HG02610 (cell line): Measurements from ENCODE around the gene TLE7.

Experiments used
- ATAC-seq: cut with Tn5 transposase; IDR thresholded peaks from one replicate; pipeline ENCODE4 v1.9.1; 2021; ENCODE audit warnings: mild to moderate bottlenecking, moderate library complexity; ENCODE audit not compliant: unreplicated experiment

Gene TLE7

DNA sequence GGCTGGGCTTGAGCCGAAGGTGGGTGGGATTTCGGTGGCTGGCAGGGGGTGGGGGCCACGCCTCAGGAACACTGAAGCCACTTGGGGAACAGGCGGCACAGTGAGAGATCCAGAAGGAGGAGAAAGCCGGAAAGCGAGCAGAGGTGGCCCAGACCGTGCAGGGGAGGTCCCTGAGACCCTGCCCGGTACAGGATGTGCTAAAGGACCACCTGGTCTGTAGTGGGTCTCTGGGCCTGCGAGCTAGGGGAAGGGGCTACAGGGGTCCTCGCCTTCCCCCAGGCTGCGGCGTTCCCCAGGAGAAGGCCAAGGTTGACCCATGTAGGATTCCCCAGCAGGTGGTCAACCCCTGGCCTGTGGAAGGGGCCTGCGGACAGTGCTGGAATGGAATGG is at the start of gene TLE7:
Gene TLE7, minus strand, starts transcription at position 4 of the 390 bp plus-strand sequence. CDS start 8,730 bp downstream, outside the sequence.
- ATAC-seq: no peak

DNA sequence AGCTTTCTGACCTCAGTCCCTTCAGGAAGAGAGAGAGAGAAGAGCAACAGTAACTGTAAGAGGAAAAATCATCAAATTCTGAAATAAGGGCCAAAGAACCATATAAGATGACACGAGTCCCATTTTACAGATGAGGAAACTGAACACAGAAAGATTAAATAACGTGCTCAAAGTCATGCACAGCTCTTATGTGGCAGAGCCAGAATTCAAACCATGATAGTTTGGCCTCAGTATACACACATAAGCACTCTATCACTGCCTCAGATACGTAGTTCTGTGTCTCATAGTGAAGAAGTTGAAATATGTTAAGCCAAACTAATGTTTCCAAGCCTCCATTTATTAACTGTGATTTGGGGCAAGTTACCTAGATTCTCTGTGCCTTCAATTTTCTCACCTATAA is 49.2 kb upstream of the TLE7 start:
- ATAC-seq: no peak

- ATAC-seq: no peak
Measured at GRCh38 chr16:71490361-71490760, 48.5 kb upstream of the TLE7 start.

DNA sequence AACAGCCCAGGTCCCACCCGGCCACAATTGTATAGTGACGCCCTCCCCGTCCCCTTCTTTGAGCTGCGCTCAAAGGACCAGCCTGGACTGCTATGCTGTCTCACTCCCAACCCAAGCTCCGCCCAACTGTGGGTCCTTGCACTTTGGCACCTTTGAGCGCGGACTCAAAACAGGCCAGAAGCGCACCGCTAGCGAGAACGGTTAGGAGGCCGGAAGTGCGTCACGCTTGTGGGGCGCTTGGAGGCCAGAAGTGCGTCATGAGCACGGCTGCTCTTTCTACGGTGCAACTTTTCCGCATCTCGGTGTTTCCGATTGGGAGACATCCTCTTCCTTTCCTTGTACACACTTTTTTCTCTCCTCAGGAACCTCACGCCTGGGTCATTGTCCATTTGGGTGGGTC is 47.3 kb upstream of the TLE7 start, which contains the start of gene ZNF19:
Gene ZNF19, minus strand, starts transcription at position 203 of the 400 bp plus-strand sequence. CDS start 7,210 bp downstream, outside the sequence.
- no peak for ATAC-seq

DNA sequence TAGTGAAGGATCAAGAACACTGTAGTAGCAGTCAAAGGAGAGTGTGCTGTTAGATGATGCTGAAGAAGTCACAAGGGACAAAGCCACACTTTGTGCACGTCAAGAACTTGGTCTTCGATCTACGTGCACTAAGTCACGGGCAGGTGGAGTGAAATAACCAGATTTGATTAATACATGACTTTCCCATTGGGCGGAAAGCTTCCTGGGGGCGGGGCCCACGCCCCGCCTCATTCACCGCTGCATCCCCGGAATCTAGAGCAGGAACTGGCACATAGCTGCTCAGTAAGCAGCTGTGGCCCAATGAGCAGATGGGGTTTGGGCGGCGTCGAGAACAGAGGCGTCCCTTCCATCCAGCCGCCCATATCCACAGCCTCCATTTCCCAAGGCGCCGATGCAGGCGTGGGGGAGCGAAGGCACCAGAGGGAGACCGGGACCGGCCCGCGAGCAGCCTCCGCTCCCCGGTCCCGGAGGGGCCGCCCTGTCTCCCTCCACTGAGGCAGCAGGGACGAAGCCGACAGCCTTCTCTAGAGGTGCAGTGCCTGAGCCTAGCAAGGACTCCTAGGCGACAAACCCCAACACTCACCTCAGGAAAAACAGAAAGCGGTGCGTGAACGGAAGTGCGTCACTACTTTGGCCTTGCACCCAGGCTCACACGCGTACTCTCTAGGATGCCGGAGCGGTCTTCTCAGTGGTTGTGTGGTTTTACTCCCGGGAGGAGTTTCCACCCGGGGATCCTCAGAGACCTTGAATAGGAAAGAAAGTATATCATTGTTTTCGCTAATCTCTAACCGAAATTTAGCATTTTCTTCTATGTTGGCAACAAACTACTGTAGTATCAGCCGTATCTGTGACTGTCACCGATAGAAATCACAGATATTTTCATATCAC is 42.4 kb upstream of the TLE7 start:
- ATAC-seq: peak; percentile 89

DNA sequence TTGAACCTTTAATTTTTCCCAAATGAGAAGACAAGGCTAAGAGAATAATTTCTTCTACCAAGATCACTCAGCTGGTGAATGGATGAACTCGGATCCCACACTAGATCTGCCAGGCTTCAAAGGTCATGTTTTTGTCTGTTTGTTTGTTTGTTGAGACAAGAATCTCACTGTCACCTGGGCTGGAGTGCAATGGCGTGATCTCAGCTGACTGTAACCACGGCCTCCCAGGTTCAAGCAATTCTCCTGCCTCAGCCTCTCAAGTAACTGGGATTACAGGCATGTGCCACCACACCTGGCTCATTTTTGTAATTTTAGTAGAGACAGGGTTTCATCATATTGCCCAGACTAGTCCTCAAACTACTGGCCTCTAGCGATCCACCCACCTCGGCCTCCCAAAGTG is 40.7 kb upstream of the TLE7 start:
- no peak for ATAC-seq

DNA sequence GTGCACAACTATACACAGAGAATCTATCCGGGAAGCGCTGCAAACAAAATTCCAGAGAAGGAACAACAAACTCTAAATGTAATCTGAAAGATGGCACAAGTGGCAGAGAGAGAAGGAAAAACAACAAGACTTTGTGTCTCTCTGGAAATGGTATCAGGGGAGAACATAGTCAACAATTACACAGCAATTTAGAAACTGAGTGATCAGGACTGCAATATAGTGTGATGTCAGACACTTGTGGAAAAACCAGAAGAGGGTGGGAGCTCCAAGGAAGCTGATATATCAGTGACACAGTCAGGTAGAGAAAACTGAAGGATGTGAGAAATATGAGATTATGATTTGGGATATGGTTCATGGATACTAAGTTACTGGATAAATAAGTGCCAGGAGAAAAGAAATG is 39.1 kb upstream of the TLE7 start:
- ATAC-seq: no peak

DNA sequence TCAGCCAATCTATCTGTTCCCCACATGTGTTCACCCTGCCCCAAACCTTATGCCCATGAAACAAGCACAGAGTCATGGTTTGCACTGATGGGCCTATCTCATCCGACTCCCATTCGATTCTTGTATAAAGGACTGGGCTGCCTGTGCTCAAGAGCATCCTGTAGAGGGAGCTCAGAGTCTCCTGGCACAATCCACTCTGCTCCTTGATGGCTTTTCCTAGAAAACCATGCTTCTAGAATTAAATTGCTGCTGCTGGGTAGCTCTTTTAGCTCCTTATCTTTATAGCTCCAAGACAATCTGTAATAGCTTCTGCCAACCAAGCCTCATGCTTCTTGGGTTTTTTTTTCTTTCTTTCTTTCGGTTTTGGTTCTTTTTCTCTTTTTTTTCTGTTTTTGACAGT is 37.6 kb upstream of the TLE7 start:
- ATAC-seq: no peak

- ATAC-seq: no peak
Measured at GRCh38 chr16:71476457-71477124, 34.7 kb upstream of the TLE7 start.

DNA sequence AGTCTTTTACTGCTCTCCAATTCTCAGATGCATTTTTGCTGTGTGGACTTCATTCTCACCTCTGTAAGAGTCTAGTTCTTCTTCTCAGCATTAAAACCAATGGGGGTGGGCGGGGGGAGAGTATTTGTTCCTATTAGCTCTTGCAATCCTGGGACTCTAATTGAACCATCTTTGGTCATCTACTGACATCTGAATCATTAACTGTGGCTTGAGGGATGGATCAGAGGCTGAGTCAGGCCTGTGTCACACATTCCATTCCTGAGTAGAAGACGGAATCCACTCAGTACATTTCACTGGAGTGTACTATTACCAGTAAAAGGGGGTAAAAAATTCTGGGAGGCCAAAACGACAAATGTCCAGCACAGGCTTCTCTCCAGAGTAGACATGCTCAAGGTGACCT is 33.0 kb upstream of the TLE7 start:
- no peak for ATAC-seq

GRCh38 chr16:71473891-71474290 is 32.0 kb upstream of the TLE7 start:
- ATAC-seq: no peak

- ATAC-seq: no peak
Measured at GRCh38 chr16:71472931-71473330, 31.1 kb upstream of the TLE7 start.

DNA sequence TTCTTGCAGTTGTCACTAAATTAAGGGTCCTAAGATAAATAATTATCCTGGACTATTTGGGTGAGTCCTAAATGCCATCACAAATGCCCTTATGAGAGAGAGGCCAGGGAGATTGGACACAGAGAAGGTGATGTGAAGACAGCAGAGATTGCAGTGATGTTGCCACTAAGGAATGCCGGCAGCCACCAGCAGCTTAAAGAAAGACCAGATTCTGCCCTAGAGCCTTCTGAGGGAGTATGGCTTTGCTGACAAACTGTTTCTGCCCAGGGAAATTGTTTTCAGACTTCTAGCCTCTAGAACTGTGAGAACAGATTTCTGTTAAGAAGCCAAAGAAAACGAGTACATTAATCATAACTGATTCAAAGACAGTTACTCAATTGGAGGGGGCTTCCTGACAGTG is 30.2 kb upstream of the TLE7 start:
- ATAC-seq: no peak

DNA sequence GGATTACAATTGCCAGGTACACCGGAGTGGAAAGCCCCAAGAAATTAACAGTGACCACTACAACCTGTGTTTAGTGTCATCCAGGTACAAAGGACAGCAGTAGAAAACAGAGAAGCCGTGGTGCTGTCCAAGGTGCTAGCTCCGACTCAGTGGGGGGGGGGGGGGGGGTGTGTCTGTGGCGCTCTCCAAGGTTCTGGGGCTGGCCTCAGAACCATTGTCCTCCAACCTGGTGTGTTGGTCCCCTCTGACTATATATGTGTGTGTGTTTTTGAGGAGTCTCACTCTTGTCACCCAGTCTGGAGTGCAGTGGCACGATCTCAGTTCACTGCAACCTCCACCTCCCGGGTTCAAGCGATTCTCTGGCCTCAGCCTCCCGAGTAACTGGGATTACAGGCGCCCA is 26.0 kb upstream of the TLE7 start:
- ATAC-seq: no peak

- no peak for ATAC-seq
Measured at GRCh38 chr16:71464231-71464630, 22.4 kb upstream of the TLE7 start.

DNA sequence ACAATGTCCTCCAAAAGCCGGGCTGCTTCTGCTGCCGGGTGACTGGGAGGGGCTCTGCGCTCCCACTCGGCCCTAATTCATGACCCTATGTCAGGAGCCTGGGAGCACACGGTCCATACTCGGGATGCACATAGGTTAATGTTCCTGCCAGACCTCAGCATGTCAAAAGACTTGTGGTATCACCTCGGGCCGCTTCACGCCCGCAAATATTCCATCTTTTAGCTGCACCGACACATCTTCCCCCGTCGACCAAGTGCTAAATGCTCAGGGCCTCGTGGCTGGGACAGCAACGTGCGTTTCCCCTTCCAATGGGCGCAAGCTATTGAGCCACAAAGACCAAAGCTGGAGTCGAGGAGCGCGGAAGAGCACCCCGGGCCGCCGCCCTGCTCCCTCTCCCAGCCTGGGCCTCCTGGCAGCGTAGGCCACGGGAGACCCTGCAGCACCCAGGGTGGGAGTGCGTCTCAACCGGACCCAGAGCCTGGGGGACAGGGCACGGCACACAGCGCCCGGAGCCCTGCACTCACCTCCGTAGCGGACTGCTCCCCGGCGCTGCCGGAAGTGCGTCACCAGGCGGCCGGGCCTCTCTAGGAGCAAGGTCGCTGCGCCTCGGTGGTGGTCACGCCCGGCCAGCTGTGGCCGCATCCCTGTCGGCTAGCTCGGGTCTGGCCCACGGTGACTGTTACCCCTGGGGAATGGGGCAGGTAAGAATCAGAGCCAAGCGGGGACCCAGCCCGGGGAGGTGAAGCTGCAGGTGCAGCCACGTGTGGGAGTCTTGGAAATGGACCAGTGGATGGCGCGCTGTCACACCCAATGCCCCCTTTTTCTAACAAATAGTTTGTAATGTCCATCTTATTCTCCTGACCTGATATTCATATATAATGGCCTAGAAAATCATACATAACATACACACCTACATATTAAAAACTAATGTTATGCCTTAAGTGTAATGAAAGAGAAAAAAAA is 20.1 kb upstream of the TLE7 start, which contains the start of gene ZNF23:
Gene ZNF23, minus strand, starts transcription at position 562 of the 963 bp plus-strand sequence. CDS start 5,451 bp downstream, outside the sequence.
- peak; percentile 98 for ATAC-seq

DNA sequence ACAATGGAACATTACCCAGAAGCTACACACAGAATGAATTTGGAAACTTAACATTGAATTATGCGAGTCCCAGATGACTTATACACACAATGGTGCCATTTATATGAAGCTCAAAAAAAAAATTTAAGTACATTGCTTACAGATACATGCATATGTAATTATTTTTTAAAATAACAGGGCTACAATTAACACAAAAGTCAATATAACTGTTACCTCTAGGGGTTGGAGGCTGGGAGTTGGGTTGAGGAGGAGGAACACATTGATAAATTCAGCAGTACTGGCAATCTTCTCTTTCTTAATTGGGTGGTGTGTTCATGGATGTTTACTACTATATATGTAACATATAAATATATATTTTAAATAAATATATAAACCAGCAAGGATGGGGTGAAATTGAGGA is 19.1 kb upstream of the TLE7 start:
- ATAC-seq: no peak

DNA sequence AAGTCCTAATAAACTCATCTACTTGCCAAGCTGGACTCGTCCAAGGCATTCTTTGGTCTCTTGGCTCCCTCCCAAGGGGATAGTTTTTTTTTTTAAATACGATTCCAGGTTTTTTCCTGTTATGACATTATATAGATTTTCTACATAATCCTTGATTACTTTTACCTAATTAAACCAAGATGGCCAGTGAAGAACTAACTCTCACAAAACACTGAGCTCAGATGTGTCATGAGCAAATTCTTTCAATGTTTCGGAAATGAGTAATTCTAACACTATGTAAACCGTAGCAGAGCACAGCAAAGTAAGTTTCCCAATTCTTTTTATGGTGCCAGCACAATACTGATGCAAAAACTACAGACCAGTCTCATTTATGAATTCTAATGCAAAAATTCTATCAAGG is 18.4 kb upstream of the TLE7 start:
- ATAC-seq: no peak

- ATAC-seq: no peak
Measured at GRCh38 chr16:71459510-71459909, 17.7 kb upstream of the TLE7 start.

- no peak for ATAC-seq
Measured at GRCh38 chr16:71456801-71457200, 14.9 kb upstream of the TLE7 start.

DNA sequence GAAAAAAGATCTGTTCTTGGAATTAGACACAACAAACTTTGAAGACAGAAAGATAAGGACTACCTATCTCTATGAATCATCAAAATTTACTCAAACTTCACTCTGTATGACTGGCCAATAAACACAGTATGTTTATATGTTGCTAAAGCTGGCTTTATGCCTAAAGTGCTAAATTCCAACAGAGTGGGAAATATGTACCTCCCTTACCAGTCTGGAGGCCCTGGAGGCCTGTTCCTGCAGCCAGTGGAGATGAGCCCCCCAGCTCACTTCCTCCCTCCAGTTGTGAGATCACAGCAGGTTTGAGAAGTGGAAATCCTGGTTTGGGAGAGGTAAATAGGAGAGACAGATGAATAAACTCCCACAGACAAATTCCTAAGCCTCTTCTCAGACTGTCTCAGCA is 11.2 kb upstream of the TLE7 start:
- ATAC-seq: no peak
